ENCODE data around the gene PRKD2.
"Not testable (repeated sequence)": the region's sequence is repeated elsewhere in the genome, so short reads cannot be mapped to it uniquely, and the experiment has no call there.

The PRKD2 gene

DNA sequence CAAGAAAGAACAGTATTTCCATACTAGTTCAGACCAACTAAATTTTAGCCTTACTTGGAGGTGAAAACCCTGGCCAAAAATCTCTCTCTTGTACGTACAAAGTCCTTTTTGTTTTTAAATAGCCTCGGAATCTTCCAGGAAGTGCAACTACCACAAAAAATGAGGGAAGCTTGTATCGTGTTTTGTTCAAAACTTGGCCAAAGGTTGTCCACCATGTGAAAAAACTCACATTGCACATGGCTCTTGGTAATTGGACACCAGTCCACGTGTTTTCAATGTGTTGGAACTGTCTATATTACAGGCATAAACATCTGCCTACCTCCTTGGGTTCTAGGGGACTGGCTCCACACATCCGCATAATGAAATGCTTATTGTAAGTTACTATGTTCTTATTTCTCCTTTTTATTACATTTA, 44.5 kb upstream of the PRKD2 start:
- no peak overlapping the region for H3K27ac ChIP-seq (ENCODE audit: extremely low read depth, low read depth, low read length)
- H3K36me3 ChIP-seq (ENCODE audit: control insufficient read depth in 2 of 2, insufficient read depth in 1 of 2, low read length in 2 of 2): peaks cover 7 to 12% of the 10 kb centered on the region in 2 experiments; a peak in 2 of 3 replicates
- no peaks in the 10 kb centered on the region for H3K9me3 ChIP-seq (ENCODE audit: control insufficient read depth, insufficient read depth, low read depth, low read length)
- ChIA-PET CTCF (interaction anchor here (1.1 to 2.6 kb wide), 3 partner anchors 8 to 79 kb away, joined by 3 to 24 read pairs (median 4); no protein-coding TSS in a partner anchor), POLR2A (no interaction called here)
- H3K4me3 ChIP-seq (ENCODE audit: low read depth, low read length): no peak overlapping the region
- peaks cover 3% of the 10 kb centered on the region for H3K4me1 ChIP-seq (ENCODE audit: control insufficient read depth, insufficient read depth, low read length)
- TF ChIP-seq, protein P1, sequence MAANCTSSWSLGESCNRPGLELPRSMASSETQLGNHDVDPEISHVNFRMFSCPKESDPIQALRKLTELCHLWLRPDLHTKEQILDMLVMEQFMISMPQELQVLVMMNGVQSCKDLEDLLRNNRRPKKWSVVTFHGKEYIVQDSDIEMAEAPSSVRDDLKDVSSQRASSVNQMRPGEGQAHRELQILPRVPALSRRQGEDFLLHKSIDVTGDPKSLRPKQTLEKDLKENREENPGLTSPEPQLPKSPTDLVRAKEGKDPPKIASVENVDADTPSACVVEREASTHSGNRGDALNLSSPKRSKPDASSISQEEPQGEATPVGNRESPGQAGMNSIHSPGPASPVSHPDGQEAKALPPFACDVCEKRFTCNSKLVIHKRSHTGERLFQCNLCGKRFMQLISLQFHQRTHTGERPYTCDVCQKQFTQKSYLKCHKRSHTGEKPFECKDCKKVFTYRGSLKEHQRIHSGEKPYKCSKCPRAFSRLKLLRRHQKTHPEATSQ (tag by site-specific recombination; IDR thresholded peaks at IDR 0.05): no peak
- TF ChIP-seq ZNF223 (tag by site-specific recombination; IDR thresholded peaks at IDR 0.05): no peak
- no peak for TF ChIP-seq ZNF549 (tag by site-specific recombination; IDR thresholded peaks at IDR 0.05)
- TF ChIP-seq, protein P2, sequence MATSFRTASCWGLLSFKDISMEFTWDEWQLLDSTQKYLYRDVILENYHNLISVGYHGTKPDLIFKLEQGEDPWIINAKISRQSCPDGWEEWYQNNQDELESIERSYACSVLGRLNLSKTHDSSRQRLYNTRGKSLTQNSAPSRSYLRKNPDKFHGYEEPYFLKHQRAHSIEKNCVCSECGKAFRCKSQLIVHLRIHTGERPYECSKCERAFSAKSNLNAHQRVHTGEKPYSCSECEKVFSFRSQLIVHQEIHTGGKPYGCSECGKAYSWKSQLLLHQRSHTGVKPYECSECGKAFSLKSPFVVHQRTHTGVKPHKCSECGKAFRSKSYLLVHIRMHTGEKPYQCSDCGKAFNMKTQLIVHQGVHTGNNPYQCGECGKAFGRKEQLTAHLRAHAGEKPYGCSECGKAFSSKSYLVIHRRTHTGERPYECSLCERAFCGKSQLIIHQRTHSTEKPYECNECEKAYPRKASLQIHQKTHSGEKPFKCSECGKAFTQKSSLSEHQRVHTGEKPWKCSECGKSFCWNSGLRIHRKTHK (tag by site-specific recombination; IDR thresholded peaks at IDR 0.05): no peak
- no peak for TF ChIP-seq ZEB2 (tag by site-specific recombination; IDR thresholded peaks at IDR 0.05)
- no peak for TF ChIP-seq ZNF510 (tag by site-specific recombination; IDR thresholded peaks at IDR 0.05; ENCODE audit: insufficient replicate concordance)

DNA sequence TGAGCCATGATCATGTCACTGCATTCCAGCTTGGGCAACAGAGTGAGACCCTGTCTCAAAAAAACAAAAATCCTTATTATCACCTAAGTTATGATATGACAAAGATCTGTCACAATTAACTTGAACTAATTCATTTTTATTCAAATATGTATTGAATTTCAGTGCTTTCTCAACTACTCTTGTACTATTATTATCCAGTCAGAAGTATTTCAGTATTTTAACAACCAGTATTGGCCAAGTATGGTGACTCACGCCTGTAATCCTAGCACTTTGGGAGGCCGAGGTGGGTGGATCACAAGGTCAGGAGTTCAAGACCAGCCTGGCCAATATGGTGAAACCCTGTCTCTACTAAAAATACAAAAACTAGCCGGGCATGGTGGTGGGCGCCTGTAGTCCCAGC, 44.0 kb upstream of the PRKD2 start:
- ChIA-PET CTCF (interaction anchor here (0.7 to 2.6 kb wide), 3 partner anchors 12 to 79 kb away, joined by 4 to 24 read pairs (median 5); no protein-coding TSS in a partner anchor), POLR2A (interaction anchor here (1.2 to 1.5 kb wide), 2 partner anchors 25 to 27 kb away, joined by 3 to 4 read pairs; partner anchors contain the start of gene SLC1A5)
- not testable (repeated sequence) for H3K27ac ChIP-seq (ENCODE audit: extremely low read depth, low read depth, low read length); H3K9me3 ChIP-seq (ENCODE audit: control insufficient read depth, insufficient read depth, low read depth, low read length); H3K4me1 ChIP-seq (ENCODE audit: control insufficient read depth, insufficient read depth, low read length); H3K4me3 ChIP-seq (ENCODE audit: low read depth, low read length)
- H3K36me3 ChIP-seq (ENCODE audit: control insufficient read depth in 2 of 2, insufficient read depth in 1 of 2, low read length in 2 of 2): peaks cover 7 to 18% of the 10 kb centered on the region in 2 experiments; a peak in 2 of 3 replicates

DNA sequence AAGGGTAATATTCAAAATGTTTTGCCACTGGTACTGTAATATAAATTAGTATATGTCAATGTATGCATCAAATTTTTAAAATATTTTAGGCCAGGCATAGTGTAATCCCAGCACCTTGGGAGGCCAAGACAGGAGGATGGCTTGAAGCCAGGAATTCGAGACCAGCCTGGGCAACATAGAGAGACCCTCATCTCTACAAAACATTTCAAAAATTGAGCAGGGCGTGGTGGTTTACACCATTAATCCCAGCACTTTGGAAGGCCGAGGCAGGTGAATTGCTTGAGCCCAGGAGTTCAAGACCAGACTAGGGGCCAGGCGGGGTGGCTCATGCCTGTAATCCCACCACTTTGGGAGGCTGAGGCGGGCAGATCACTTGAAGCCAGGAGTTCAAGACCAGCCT, 43.4 kb upstream of the PRKD2 start:
- CTCF ChIA-PET: interaction anchor here (0.7 to 2.6 kb wide), 2 partner anchors 18 to 80 kb away, joined by 5 to 24 read pairs; no protein-coding TSS in a partner anchor
- POLR2A ChIA-PET: interaction anchor here (1.2 to 1.5 kb wide), 2 partner anchors 25 to 28 kb away, joined by 3 to 4 read pairs; partner anchors contain the start of gene SLC1A5
- no peak for TF ChIP-seq ZNF37A (tag by site-specific recombination; IDR thresholded peaks at IDR 0.05)
- TF ChIP-seq ZNF121 (tag by site-specific recombination; IDR thresholded peaks at IDR 0.05): peak; percentile 59; the same call in 1 of the 2 replicates

DNA sequence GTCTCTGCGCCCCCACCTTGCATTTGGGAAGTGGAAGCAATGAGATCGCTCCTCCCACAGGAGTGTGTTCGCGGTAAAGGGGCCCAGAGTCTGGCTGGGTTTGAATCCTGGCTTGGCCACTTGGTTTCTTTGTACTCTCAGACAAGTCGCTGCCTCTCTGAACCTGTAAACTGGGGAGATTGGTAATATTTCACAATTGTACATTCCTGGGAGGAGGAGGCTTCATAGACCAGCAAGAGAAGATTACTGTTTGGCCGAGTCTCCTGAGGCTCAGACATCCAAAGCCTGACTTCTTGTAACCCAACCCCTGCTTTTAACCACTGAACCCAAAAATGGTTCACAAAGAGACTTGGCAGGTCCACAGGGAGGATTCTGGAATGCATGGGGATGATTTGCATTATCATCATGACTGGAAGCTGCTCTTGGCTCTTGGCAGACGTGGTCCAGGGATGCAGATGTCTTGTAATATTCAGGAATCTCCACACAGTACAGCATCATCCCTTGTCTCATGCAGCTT, 43.0 kb upstream of the PRKD2 start:
- ChIA-PET CTCF (interaction anchor here (2.5 to 2.6 kb wide), 2 partner anchors 11 to 80 kb away, joined by 18 to 24 read pairs; no protein-coding TSS in a partner anchor), POLR2A (interaction anchor here (1.2 to 1.5 kb wide), 2 partner anchors 26 to 28 kb away, joined by 3 to 4 read pairs; partner anchors contain the start of gene SLC1A5)

More for the DNA sequence above, 43.4 kb upstream of the PRKD2 start:
- no peak overlapping the region for H3K27ac ChIP-seq (ENCODE audit: extremely low read depth, low read depth, low read length)
- H3K9me3 ChIP-seq (ENCODE audit: control insufficient read depth, insufficient read depth, low read depth, low read length): no peaks in the 10 kb centered on the region
- H3K36me3 ChIP-seq (ENCODE audit: control insufficient read depth in 2 of 2, insufficient read depth in 1 of 2, low read length in 2 of 2): peaks cover 7 to 23% of the 10 kb centered on the region in 2 experiments; a peak in 2 of 3 replicates
- no peak overlapping the region for H3K4me3 ChIP-seq (ENCODE audit: low read depth, low read length)
- H3K4me1 ChIP-seq (ENCODE audit: control insufficient read depth, insufficient read depth, low read length): peaks cover 3% of the 10 kb centered on the region

More for the DNA sequence above, 43.0 kb upstream of the PRKD2 start:
- Histone ChIP-seq H3K27ac (ENCODE audit: extremely low read depth, low read depth, low read length) (no peak overlapping the region), H3K4me1 (ENCODE audit: control insufficient read depth, insufficient read depth, low read length) (peaks cover 3% of the 10 kb centered on the region), H3K36me3 (ENCODE audit: control insufficient read depth in 2 of 2, insufficient read depth in 1 of 2, low read length in 2 of 2) (peaks cover 9 to 23% of the 10 kb centered on the region in 2 experiments; a peak in 2 of 3 replicates), H3K9me3 (ENCODE audit: control insufficient read depth, insufficient read depth, low read depth, low read length) (no peaks in the 10 kb centered on the region), H3K4me3 (ENCODE audit: low read depth, low read length) (no peak overlapping the region)
- no peak for TF ChIP-seq ZNF501 (tag by site-specific recombination; IDR thresholded peaks at IDR 0.05)
- TF ChIP-seq ZFHX2 (tag by site-specific recombination; conservative IDR thresholded peaks at IDR 0.05): 0 out of 2 replicates have a peak, but pooled peaks have one; percentile 44
- TF ChIP-seq, protein P3, sequence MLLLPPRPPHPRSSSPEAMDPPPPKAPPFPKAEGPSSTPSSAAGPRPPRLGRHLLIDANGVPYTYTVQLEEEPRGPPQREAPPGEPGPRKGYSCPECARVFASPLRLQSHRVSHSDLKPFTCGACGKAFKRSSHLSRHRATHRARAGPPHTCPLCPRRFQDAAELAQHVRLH (tag by site-specific recombination; IDR thresholded peaks at IDR 0.05): no peak
- TF ChIP-seq EGR2 (tag by site-specific recombination; IDR thresholded peaks at IDR 0.05; ENCODE audit: low read depth): 0 out of 2 replicates have a peak, but pooled peaks have one; percentile 15
- no peak for TF ChIP-seq OVOL3 (tag by site-specific recombination; IDR thresholded peaks at IDR 0.05)
